Neural progenitor cell (in vitro differentiated cells): ENCODE measurements around the gene SPTAN1. TPM values are rescaled to one million over a fixed set of nuclear protein-coding genes. Genes with fewer than 3 reads are reported as not detected.
A peak's percentile ranks its signal among the peaks of the same experiment; 100 is the strongest.

Experiments
- DNase-seq: peaks from one replicate; pipeline ENCODE4 v3.0.0-alpha.2; 2016; ENCODE audit warnings: low spot score
- H2AFZ ChIP-seq: fragments of 200-600 bp; sonication (generic); replicated peaks from 2 replicates; pipeline ENCODE4 v1.6.1; 2016; ENCODE audit warnings: antibody characterized with exemption
- H3F3A ChIP-seq: fragments of 200-600 bp; sonication (generic); 2 replicates; pipeline ENCODE4 v1.6.1; 2016; ENCODE audit warnings: antibody characterized with exemption, low read depth
- H3K27ac ChIP-seq: fragments of 200-600 bp; sonication (generic); 2 replicates; pipeline ENCODE4 v1.5.1; 2016; ENCODE audit warnings: mild to moderate bottlenecking
- H3K27me3 ChIP-seq: fragments of 200-600 bp; sonication (generic); 2 replicates; pipeline ENCODE4 v1.6.1; 2016; ENCODE audit warnings: mild to moderate bottlenecking, moderate library complexity
- H3K36me3 ChIP-seq: fragments of 200-600 bp; sonication (generic); 2 replicates; pipeline ENCODE4 v1.5.1; 2016
- H3K4me1 ChIP-seq: fragments of 200-600 bp; sonication (generic); 2 replicates; pipeline ENCODE4 v1.6.1; 2016; ENCODE audit warnings: mixed run types
- H3K4me2 ChIP-seq: fragments of 200-600 bp; sonication (generic); 2 replicates; pipeline ENCODE4 v1.6.1; 2016
- H3K4me3 ChIP-seq: fragments of 200-600 bp; sonication (generic); 2 replicates; pipeline ENCODE4 v1.5.1; 2016
- H3K79me2 ChIP-seq: fragments of 200-600 bp; sonication (generic); 2 replicates; pipeline ENCODE4 v1.6.1; 2016; ENCODE audit warnings: low read depth
- H3K9ac ChIP-seq: fragments of 200-600 bp; sonication (generic); 2 replicates; pipeline ENCODE4 v1.6.1; 2016
- H3K9me3 ChIP-seq: fragments of 200-600 bp; sonication (generic); 2 replicates; pipeline ENCODE4 v1.5.1; 2016; ENCODE audit warnings: low read depth
- H4K20me1 ChIP-seq: fragments of 200-600 bp; sonication (generic); 2 replicates; pipeline ENCODE4 v1.6.1; 2016; ENCODE audit warnings: low read depth
- H3K27ac Mint-ChIP-seq: 3 replicates; pipeline ENCODE4 v1.8.0; 2021; ENCODE audit warnings: mixed read lengths
- H3K27me3 Mint-ChIP-seq: 2 replicates; pipeline ENCODE4 v1.8.0; 2022; ENCODE audit warnings: low read depth, mild to moderate bottlenecking, inconsistent platforms, moderate library complexity, mixed read lengths; ENCODE audit not compliant: insufficient read depth
- H3K36me3 Mint-ChIP-seq: 3 replicates; pipeline ENCODE4 v1.8.0; 2021; ENCODE audit warnings: mixed read lengths
- H3K4me1 Mint-ChIP-seq: 3 replicates; pipeline ENCODE4 v1.8.0; 2021; ENCODE audit warnings: mixed read lengths
- H3K4me3 Mint-ChIP-seq: 3 replicates; pipeline ENCODE4 v1.8.0; 2021; ENCODE audit warnings: mild to moderate bottlenecking, moderate library complexity, mixed read lengths
- H3K9me3 Mint-ChIP-seq: 3 replicates; pipeline ENCODE4 v1.8.0; 2020; ENCODE audit warnings: mixed read lengths
- CTCF ChIP-seq: fragments of 200-600 bp; sonication (generic); IDR thresholded peaks from 2 replicates; pipeline ENCODE4 v1.5.1; 2017; ENCODE audit warnings: antibody characterized with exemption, mild to moderate bottlenecking
- EZH2 ChIP-seq: fragments of 200-600 bp; sonication (generic); IDR thresholded peaks from 2 replicates; pipeline ENCODE4 v1.6.1; 2017; ENCODE audit warnings: antibody characterized with exemption, mild to moderate bottlenecking, moderate library complexity
- EZH2phosphoT487 ChIP-seq: fragments of 200-600 bp; sonication (generic); IDR thresholded peaks from 2 replicates; pipeline ENCODE4 v1.6.1; 2017; ENCODE audit warnings: antibody characterized with exemption
- total RNA-seq: library from RNA; depleted of rRNA; stranded (reverse); fragments of >200 nt; gene quantifications from 2 replicates; pipeline ENCODE4 v1.2.3, GENCODE V29; 2015; ENCODE audit warnings: low replicate concordance

The SPTAN1 gene
- total RNA-seq, 1 donor from 2014 or later, result 112 TPM

GRCh38 chr9:128629852-128630545 lies 77.6 kb downstream of the SPTAN1 start:
- Mint-ChIP-seq H3K27me3 (peaks cover 12% of the 10 kb centered on the region), H3K27ac (no peak overlapping the region), H3K4me1 (peaks cover 3% of the 10 kb centered on the region), H3K36me3 (peaks cover 29% of the 10 kb centered on the region), H3K9me3 (no peaks in the 10 kb centered on the region), H3K4me3 (no peak overlapping the region)
- DNase-seq, result no peak
- Histone ChIP-seq H3K4me1 (no peaks in the 10 kb centered on the region), H3K27me3 (no peaks in the 10 kb centered on the region), H3K9me3 (no peaks in the 10 kb centered on the region), H2AFZ (no peak overlapping the region), H3K4me3 (no peak overlapping the region), H3K36me3 (no peaks in the 10 kb centered on the region), H3K4me2 (no peak overlapping the region), H3K79me2 (no peaks in the 10 kb centered on the region), H3F3A (no peaks in the 10 kb centered on the region), H3K27ac (peak overlapping the region; percentile 13), H3K9ac (no peak overlapping the region), H4K20me1 (peaks cover 9% of the 10 kb centered on the region)
- TF ChIP-seq EZH2phosphoT487, result no peak
- TF ChIP-seq CTCF, result no peak
- TF ChIP-seq EZH2, result no peak

GRCh38 chr9:128631636-128632035 lies 79.2 kb downstream of the SPTAN1 start:
- Histone ChIP-seq H3K36me3 (no peaks in the 10 kb centered on the region), H3K27me3 (no peaks in the 10 kb centered on the region), H3K4me1 (no peaks in the 10 kb centered on the region), H3K4me3 (no peak overlapping the region), H4K20me1 (peaks cover 25% of the 10 kb centered on the region), H3F3A (no peaks in the 10 kb centered on the region), H3K4me2 (no peak overlapping the region), H3K9me3 (no peaks in the 10 kb centered on the region), H3K79me2 (no peaks in the 10 kb centered on the region), H3K27ac (no peak overlapping the region), H2AFZ (no peak overlapping the region), H3K9ac (no peak overlapping the region)
- Mint-ChIP-seq H3K36me3 (peaks cover 18% of the 10 kb centered on the region), H3K4me1 (peaks cover 3% of the 10 kb centered on the region), H3K4me3 (peak overlapping the region; percentile 20), H3K27ac (peak overlapping the region; percentile 30), H3K9me3 (no peaks in the 10 kb centered on the region), H3K27me3 (peaks cover 9% of the 10 kb centered on the region)
- no peak for TF ChIP-seq CTCF
- no peak for TF ChIP-seq EZH2
- no peak for TF ChIP-seq EZH2phosphoT487
- DNase-seq, result no peak

- peaks cover 20% of the 10 kb centered on the region for H3K36me3 Mint-ChIP-seq
- H2AFZ ChIP-seq, result no peak overlapping the region
- peaks cover 9% of the 10 kb centered on the region for H3K27me3 Mint-ChIP-seq
- H3F3A ChIP-seq, result no peaks in the 10 kb centered on the region
- no peak overlapping the region for H3K27ac ChIP-seq
- TF ChIP-seq CTCF (no peak), EZH2 (no peak), EZH2phosphoT487 (no peak)
- no peaks in the 10 kb centered on the region for H3K36me3 ChIP-seq
- peaks cover 3% of the 10 kb centered on the region for H3K4me1 Mint-ChIP-seq
- no peak for DNase-seq
- H3K4me3 ChIP-seq, result no peak overlapping the region
- no peaks in the 10 kb centered on the region for H3K9me3 Mint-ChIP-seq
- H3K27ac Mint-ChIP-seq, result peak overlapping the region; percentile 30
- no peak overlapping the region for H3K4me2 ChIP-seq
- no peaks in the 10 kb centered on the region for H3K4me1 ChIP-seq
- peaks cover 29% of the 10 kb centered on the region for H4K20me1 ChIP-seq
- H3K79me2 ChIP-seq, result no peaks in the 10 kb centered on the region
- H3K9me3 ChIP-seq, result no peaks in the 10 kb centered on the region
- H3K9ac ChIP-seq, result no peak overlapping the region
- H3K27me3 ChIP-seq, result no peaks in the 10 kb centered on the region
- H3K4me3 Mint-ChIP-seq, result no peak overlapping the region
These were observed 79.7 kb downstream of the SPTAN1 start for GRCh38 chr9:128632066-128632465.
